Endothelial cell of umbilical vein (primary cell): ENCODE results near the gene PLXNA4.

Source experiments
- CTCF ChIP-seq, 2 donors: IDR thresholded peaks; 1 replicate in 1 of 2; 2 replicates in 1 of 2; pipeline ENCODE4 v1.5.1; 2011; ENCODE audit warnings: low read length in 2 of 2, mild to moderate bottlenecking in 2 of 2, moderate library complexity in 2 of 2, control low read depth in 1 of 2, inconsistent platforms in 1 of 2, low read depth in 1 of 2; ENCODE audit not compliant: insufficient read depth in 1 of 2; ENCODE audit errors: extremely low read depth in 1 of 2
- GATA2 ChIP-seq: IDR thresholded peaks from 2 replicates; pipeline ENCODE4 v1.7.0; 2011; ENCODE audit warnings: low read depth, mild to moderate bottlenecking, moderate library complexity, mixed read lengths, low read length; ENCODE audit not compliant: insufficient read length, insufficient read depth
- POLR2A ChIP-seq: IDR thresholded peaks from 2 replicates; pipeline ENCODE4 v1.6.1; 2012; ENCODE audit warnings: low read depth, mild to moderate bottlenecking, control low read depth, low read length
- POLR2AphosphoS5 ChIP-seq: IDR thresholded peaks from 2 replicates; pipeline ENCODE4 v1.6.1; 2012; ENCODE audit warnings: low read depth, mild to moderate bottlenecking, control low read depth, low read length, moderate library complexity; ENCODE audit not compliant: insufficient read depth

DNA sequence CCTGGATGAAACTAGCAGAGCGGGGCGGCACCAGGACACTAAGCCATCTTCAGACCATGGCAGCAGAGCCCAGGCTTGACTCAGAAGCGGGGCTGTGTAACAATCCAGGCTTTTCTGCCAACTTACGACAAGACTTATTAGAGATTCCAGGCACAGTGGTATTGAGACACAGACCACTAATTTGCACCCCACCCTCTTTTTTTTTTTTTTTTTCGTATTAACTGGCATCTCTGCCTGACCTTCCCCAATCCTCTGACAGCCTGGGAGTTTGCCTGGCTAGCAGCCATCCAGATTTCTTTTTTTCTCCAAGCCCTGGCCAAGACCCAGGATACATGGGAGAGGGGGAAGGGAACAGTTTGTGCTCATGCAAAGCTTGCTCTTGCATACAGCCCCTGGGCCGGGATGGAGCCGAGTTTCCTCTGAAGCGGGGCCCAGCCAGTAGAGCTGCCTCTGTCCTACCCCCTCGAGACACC lies 182.4 kb downstream of the PLXNA4 start:
- TF ChIP-seq POLR2A (no peak), CTCF (IDR thresholded peaks at IDR 0.05; ENCODE audit: extremely low read depth in 1 of 2, insufficient read depth in 1 of 2, low read depth in 1 of 2, low read length in 2 of 2) (no peak), GATA2 (no peak), POLR2AphosphoS5 (no peak)
